SK-N-SH (cell line): ENCODE measurements around the gene PRELP. TPM values are rescaled to one million over a fixed set of nuclear protein-coding genes. Genes with fewer than 3 reads are reported as not detected.

ENCODE experiments used
- CTCF ChIA-PET: fragments of 300-600, 350-600 bp; formaldehyde crosslinking; extraction: SDS; loops from one replicate; lab custom pipeline; 2021; lab: Yijun Ruan, JAX
- POLR2A ChIA-PET: fragments of 350-600 bp; sonication (Branson Sonifier 250); formaldehyde crosslinking; extraction: SDS; loops from one replicate; lab custom pipeline; 2020; ENCODE audit warnings: antibody characterized with exemption, inconsistent platforms; lab: Yijun Ruan, JAX
- DNase-seq: peaks from one replicate; pipeline ENCODE4 v3.0.0; 2012
- H2AFZ ChIP-seq: fragments of 200-600 bp; sonication (generic); 2 replicates; pipeline ENCODE4 v1.8.1; 2016; ENCODE audit warnings: antibody characterized with exemption, mild to moderate bottlenecking, low read depth
- H3F3A ChIP-seq: fragments of 200-600 bp; sonication (generic); replicated peaks from 2 replicates; pipeline ENCODE3; 2016; ENCODE audit warnings: antibody characterized with exemption, mild to moderate bottlenecking; ENCODE audit not compliant: insufficient read depth
- H3K27ac ChIP-seq, 2 experiments: fragments of 200-500 bp in 1 of 2; fragments of 200-600 bp in 1 of 2; sonication (Bioruptor generic) in 1 of 2; sonication (generic), shearing (Covaris generic) in 1 of 2; 2 replicates each; pipeline versions ENCODE4 v1.5.1 to v1.6.1; 2014 to 2016; ENCODE audit warnings: low read depth in 2 of 2, inconsistent platforms in 1 of 2, low read length in 1 of 2, mild to moderate bottlenecking in 1 of 2, mixed read lengths in 1 of 2
- H3K27me3 ChIP-seq: fragments of 200-600 bp; sonication (generic), shearing (Covaris generic); 2 replicates; pipeline ENCODE4 v1.6.1; 2016; ENCODE audit warnings: mixed run types; ENCODE audit not compliant: insufficient read depth
- H3K36me3 ChIP-seq, 2 experiments: fragments of 200-500 bp in 1 of 2; fragments of 200-600 bp in 1 of 2; sonication (Bioruptor generic) in 1 of 2; sonication (generic) in 1 of 2; replicated peaks in 1 of 2; 2 replicates each; pipeline versions ENCODE3 to v1.5.1; 2014 to 2016; ENCODE audit warnings: low read length in 1 of 2, mild to moderate bottlenecking in 1 of 2; ENCODE audit not compliant: insufficient read depth in 2 of 2, control insufficient read depth in 1 of 2
- H3K4me1 ChIP-seq, 2 experiments: fragments of 200-500 bp in 1 of 2; fragments of 200-600 bp in 1 of 2; sonication (Bioruptor generic) in 1 of 2; sonication (generic), shearing (Covaris generic) in 1 of 2; 2 replicates each; pipeline versions ENCODE4 v1.5.1 to v1.6.1; 2014 to 2016; ENCODE audit warnings: low read depth in 1 of 2, low read length in 1 of 2, mixed run types in 1 of 2; ENCODE audit not compliant: insufficient read depth in 2 of 2, control insufficient read depth in 1 of 2
- H3K4me2 ChIP-seq: fragments of 200-600 bp; sonication (generic), shearing (Covaris generic); 2 replicates; pipeline ENCODE4 v1.6.1; 2017; ENCODE audit warnings: mixed run types
- H3K4me3 ChIP-seq, 2 experiments: fragments of 200-500 bp in 1 of 2; fragments of 200-600 bp in 1 of 2; sonication (Bioruptor generic) in 1 of 2; sonication (generic), shearing (Covaris generic) in 1 of 2; 2 replicates each; pipeline versions ENCODE4 v1.5.1 to v1.8.1; 2014 to 2016; ENCODE audit warnings: low read depth in 2 of 2, inconsistent platforms in 1 of 2, low read length in 1 of 2, mild to moderate bottlenecking in 1 of 2, mixed read lengths in 1 of 2, moderate library complexity in 1 of 2
- H3K79me2 ChIP-seq: fragments of 200-600 bp; sonication (generic); 2 replicates; pipeline ENCODE4 v1.8.1; 2017; ENCODE audit warnings: mild to moderate bottlenecking; ENCODE audit not compliant: insufficient read depth
- H3K9ac ChIP-seq: fragments of 200-600 bp; sonication (generic); 2 replicates; pipeline ENCODE4 v1.6.1; 2017; ENCODE audit warnings: mixed run types
- H3K9me2 ChIP-seq: fragments of 200-600 bp; sonication (generic); 2 replicates; pipeline ENCODE4 v1.6.1; 2017; ENCODE audit warnings: mixed run types
- H3K9me3 ChIP-seq: fragments of 200-600 bp; sonication (generic); 2 replicates; pipeline ENCODE4 v1.6.1; 2017; ENCODE audit warnings: mixed run types, mild to moderate bottlenecking, moderate library complexity
- H4K20me1 ChIP-seq: fragments of 200-600 bp; sonication (generic); 2 replicates; pipeline ENCODE4 v1.6.1; 2017; ENCODE audit warnings: mild to moderate bottlenecking, mixed run types; ENCODE audit not compliant: insufficient read depth
- CHD2 ChIP-seq: fragments of 150-350 bp; IDR thresholded peaks from 2 replicates; pipeline ENCODE4 v1.6.1; 2018; ENCODE audit warnings: low read length; ENCODE audit not compliant: partially characterized antibody
- EZH2phosphoT487 ChIP-seq: fragments of 200-600 bp; sonication (generic); IDR thresholded peaks from 2 replicates; pipeline ENCODE4 v1.6.1; 2017; ENCODE audit warnings: low read depth, mixed run types, mild to moderate bottlenecking, antibody characterized with exemption, moderate library complexity, borderline replicate concordance
- FOSL2 ChIP-seq: IDR thresholded peaks from 2 replicates; pipeline ENCODE4 v1.4.0; 2012; ENCODE audit warnings: low read depth, mild to moderate bottlenecking, moderate library complexity, borderline replicate concordance
- FOXM1 ChIP-seq: IDR thresholded peaks from 2 replicates; pipeline ENCODE4 v1.4.0; 2012; ENCODE audit warnings: low read depth, mild to moderate bottlenecking
- GATA2 ChIP-seq: sonication (generic); formaldehyde crosslinking; IDR thresholded peaks from 2 replicates; pipeline ENCODE4 v1.5.0; 2020; ENCODE audit warnings: mild to moderate bottlenecking, missing genetic modification reagents
- MEF2A ChIP-seq: IDR thresholded peaks from 2 replicates; pipeline ENCODE4 v1.4.0; 2012; ENCODE audit warnings: low read depth, borderline replicate concordance
- POLR2AphosphoS5 ChIP-seq: IDR thresholded peaks from 2 replicates; pipeline ENCODE4 v1.6.1; 2012; ENCODE audit warnings: low read depth, low read length
- RAD21 ChIP-seq: IDR thresholded peaks from 2 replicates; pipeline ENCODE4 v1.6.1; 2012; ENCODE audit warnings: mild to moderate bottlenecking, low read length
- RCOR1 ChIP-seq: fragments of 150-350 bp; IDR thresholded peaks from 2 replicates; pipeline ENCODE4 v1.6.1; 2017; ENCODE audit warnings: antibody characterized with exemption, low read length
- RFX5 ChIP-seq: IDR thresholded peaks from 2 replicates; pipeline ENCODE4 v1.6.1; 2012; ENCODE audit warnings: mild to moderate bottlenecking, improper control_type of control experiment, low read length
- RXRA ChIP-seq: IDR thresholded peaks from 2 replicates; pipeline ENCODE4 v1.4.0; 2012; ENCODE audit warnings: low read depth, mild to moderate bottlenecking, borderline replicate concordance
- SMC3 ChIP-seq: IDR thresholded peaks from 2 replicates; pipeline ENCODE4 v1.6.1; 2012; ENCODE audit warnings: low read depth, low read length, improper control_type of control experiment
- TCF12 ChIP-seq: IDR thresholded peaks from 2 replicates; pipeline ENCODE4 v1.4.0; 2012
- TEAD4 ChIP-seq: IDR thresholded peaks from 2 replicates; pipeline ENCODE4 v1.4.0; 2012; ENCODE audit warnings: mild to moderate bottlenecking, borderline replicate concordance; ENCODE audit not compliant: insufficient read depth
- USF2 ChIP-seq: fragments of 150-350 bp; IDR thresholded peaks from 2 replicates; pipeline ENCODE4 v1.6.1; 2017; ENCODE audit warnings: antibody characterized with exemption, low read length, low read depth, borderline replicate concordance
- WGBS: methylation state at CpG from one replicate; pipeline ENCODE4 v1.1.6; 2017; ENCODE audit warnings: low lambda C conversion rate; 5-methylcytosine and 5-hydroxymethylcytosine counted together
- polyA plus RNA-seq, 3 experiments: library from polyadenylated mRNA; depleted of rRNA; stranded (reverse); fragments of >200 nt; gene quantifications; 2 replicates each; pipeline ENCODE4 v1.2.3, GENCODE V29; 2012
- TF ChIP-seq, protein P1 (sequence below): IDR thresholded peaks from 2 replicates; pipeline ENCODE4 v1.4.0; 2012; ENCODE audit warnings: low read depth, borderline replicate concordance
- TF ChIP-seq, protein P2 (sequence below): IDR thresholded peaks from 2 replicates; pipeline ENCODE4 v1.6.1; 2012; ENCODE audit warnings: mild to moderate bottlenecking, low read depth, low read length, moderate library complexity
- TF ChIP-seq, protein P3 (sequence below): fragments of 200-600 bp; sonication (generic); IDR thresholded peaks from 2 replicates; pipeline ENCODE4 v1.6.1; 2017; ENCODE audit warnings: antibody characterized with exemption, mild to moderate bottlenecking, moderate library complexity

Gene PRELP
- polyA plus RNA-seq, 1 of the 3 experiments (the other 2 are of a cell fraction) = 0.48 TPM

DNA sequence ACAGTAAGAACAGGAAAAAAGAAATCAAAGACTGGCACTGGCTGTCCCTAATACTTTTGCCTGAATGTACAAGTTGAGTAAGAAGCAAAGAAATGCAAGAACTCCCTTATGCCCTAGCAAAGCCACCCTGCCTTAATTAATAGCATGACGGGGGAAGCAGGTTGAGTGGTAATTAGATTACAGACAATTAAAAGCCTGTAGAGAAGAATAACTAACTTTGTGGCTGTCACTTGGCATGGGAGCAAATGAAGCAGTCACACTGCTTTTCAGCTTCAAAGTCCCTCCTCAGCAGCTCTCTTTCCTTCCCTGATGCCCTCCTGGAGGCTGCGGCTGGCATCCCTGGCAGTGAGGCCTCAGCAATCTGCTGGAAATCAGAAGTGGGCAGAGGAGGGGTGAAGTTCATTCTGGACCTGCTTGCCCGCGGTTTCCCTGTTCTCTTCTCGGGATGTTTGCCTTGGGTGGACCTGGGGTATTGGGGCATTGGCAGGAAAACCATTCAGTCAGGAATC is 21.7 kb downstream of the PRELP start (continued):
- TF ChIP-seq USF2 (no peak), RAD21 (no peak), RFX5 (no peak), GATA2 (CRISPR knock-in tag) (no peak), EZH2phosphoT487 (no peak)
- TF ChIP-seq, protein P1, sequence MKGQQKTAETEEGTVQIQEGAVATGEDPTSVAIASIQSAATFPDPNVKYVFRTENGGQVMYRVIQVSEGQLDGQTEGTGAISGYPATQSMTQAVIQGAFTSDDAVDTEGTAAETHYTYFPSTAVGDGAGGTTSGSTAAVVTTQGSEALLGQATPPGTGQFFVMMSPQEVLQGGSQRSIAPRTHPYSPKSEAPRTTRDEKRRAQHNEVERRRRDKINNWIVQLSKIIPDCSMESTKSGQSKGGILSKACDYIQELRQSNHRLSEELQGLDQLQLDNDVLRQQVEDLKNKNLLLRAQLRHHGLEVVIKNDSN = no peak
- TF ChIP-seq, protein P2, sequence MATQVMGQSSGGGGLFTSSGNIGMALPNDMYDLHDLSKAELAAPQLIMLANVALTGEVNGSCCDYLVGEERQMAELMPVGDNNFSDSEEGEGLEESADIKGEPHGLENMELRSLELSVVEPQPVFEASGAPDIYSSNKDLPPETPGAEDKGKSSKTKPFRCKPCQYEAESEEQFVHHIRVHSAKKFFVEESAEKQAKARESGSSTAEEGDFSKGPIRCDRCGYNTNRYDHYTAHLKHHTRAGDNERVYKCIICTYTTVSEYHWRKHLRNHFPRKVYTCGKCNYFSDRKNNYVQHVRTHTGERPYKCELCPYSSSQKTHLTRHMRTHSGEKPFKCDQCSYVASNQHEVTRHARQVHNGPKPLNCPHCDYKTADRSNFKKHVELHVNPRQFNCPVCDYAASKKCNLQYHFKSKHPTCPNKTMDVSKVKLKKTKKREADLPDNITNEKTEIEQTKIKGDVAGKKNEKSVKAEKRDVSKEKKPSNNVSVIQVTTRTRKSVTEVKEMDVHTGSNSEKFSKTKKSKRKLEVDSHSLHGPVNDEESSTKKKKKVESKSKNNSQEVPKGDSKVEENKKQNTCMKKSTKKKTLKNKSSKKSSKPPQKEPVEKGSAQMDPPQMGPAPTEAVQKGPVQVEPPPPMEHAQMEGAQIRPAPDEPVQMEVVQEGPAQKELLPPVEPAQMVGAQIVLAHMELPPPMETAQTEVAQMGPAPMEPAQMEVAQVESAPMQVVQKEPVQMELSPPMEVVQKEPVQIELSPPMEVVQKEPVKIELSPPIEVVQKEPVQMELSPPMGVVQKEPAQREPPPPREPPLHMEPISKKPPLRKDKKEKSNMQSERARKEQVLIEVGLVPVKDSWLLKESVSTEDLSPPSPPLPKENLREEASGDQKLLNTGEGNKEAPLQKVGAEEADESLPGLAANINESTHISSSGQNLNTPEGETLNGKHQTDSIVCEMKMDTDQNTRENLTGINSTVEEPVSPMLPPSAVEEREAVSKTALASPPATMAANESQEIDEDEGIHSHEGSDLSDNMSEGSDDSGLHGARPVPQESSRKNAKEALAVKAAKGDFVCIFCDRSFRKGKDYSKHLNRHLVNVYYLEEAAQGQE = no peak

DNA sequence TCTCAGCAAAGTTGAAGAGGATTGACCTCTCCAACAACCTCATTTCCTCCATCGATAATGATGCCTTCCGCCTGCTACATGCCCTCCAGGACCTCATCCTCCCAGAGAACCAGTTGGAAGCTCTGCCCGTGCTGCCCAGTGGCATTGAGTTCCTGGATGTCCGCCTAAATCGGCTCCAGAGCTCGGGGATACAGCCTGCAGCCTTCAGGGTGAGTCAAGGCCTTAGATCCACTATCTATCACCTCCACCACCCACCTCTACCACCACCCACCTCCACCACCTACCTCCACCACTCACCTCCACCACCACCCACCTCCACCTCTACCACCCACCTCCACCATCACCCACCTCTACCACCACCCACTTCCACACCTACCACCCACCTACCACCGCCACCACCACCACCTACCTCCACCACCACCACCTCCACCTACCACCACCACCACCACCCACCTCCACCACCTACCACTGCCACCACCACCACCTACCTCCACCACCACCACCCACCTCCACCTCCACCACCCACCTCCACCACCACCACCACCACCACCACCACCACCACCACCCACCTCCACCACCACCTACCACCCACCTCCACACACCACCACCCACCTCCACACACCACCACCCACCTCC is 24.2 kb downstream of the PRELP start:
- Histone ChIP-seq H3K36me3 (no peaks in the 10 kb centered on the region), H3K79me2 (no peaks in the 10 kb centered on the region), H3K9ac (no peak overlapping the region), H3F3A (no peaks in the 10 kb centered on the region), H3K4me1 (peaks cover 0 to 6% of the 10 kb centered on the region in 2 experiments; a peak in 1 of 4 replicates), H3K27ac (no peak overlapping the region), H3K27me3 (no peaks in the 10 kb centered on the region), H3K9me2 (no peaks in the 10 kb centered on the region), H3K4me2 (no peak overlapping the region), H3K9me3 (no peaks in the 10 kb centered on the region), H3K4me3 (no peak overlapping the region), H2AFZ (no peak overlapping the region), H4K20me1 (no peaks in the 10 kb centered on the region)
- DNase-seq = no peak
- POLR2A ChIA-PET = no interaction called here
- WGBS = 99% methylated on average over 7 of the region's 7 CpGs
- CTCF ChIA-PET = interaction anchor here (1.5 to 1.8 kb wide), 4 partner anchors 12 to 202 kb away, joined by 9 to 14 read pairs (median 11); no protein-coding TSS in a partner anchor
- TF ChIP-seq RXRA (no peak), RCOR1 (no peak), SMC3 (no peak), FOSL2 (no peak), FOXM1 (no peak), MEF2A (no peak), POLR2AphosphoS5 (no peak), CHD2 (no peak), GATA2 (CRISPR knock-in tag) (no peak), TCF12 (no peak), TEAD4 (no peak)
- TF ChIP-seq, protein P1 = no peak
- TF ChIP-seq, protein P2 = no peak
- TF ChIP-seq, protein P3, sequence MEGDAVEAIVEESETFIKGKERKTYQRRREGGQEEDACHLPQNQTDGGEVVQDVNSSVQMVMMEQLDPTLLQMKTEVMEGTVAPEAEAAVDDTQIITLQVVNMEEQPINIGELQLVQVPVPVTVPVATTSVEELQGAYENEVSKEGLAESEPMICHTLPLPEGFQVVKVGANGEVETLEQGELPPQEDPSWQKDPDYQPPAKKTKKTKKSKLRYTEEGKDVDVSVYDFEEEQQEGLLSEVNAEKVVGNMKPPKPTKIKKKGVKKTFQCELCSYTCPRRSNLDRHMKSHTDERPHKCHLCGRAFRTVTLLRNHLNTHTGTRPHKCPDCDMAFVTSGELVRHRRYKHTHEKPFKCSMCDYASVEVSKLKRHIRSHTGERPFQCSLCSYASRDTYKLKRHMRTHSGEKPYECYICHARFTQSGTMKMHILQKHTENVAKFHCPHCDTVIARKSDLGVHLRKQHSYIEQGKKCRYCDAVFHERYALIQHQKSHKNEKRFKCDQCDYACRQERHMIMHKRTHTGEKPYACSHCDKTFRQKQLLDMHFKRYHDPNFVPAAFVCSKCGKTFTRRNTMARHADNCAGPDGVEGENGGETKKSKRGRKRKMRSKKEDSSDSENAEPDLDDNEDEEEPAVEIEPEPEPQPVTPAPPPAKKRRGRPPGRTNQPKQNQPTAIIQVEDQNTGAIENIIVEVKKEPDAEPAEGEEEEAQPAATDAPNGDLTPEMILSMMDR = no peak
